Measurements from ENCODE around the gene CLDN19.
"Not testable (repeated sequence)": the region's sequence is repeated elsewhere in the genome, so short reads cannot be mapped to it uniquely, and the experiment has no call there.

The CLDN19 gene

DNA sequence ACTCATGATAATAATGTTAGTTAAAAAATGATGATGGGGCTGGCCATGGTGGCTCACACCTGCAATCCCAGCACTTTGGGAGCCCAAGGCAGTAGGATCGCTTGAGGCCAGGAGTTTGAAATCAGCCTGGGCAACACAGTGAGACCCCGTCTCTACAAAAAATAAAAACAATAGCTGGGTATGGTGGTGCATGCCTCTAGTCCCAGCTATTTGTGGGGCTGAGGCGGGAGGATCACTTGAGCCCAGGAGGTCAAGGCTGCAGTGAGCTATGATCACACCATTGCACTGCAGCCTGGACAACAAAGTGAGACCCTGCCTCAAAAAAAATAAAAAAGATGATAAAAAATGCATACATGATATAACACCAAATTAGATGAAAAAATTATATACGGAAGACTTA, 21.5 kb upstream of the CLDN19 start:
- in situ Hi-C loops (cut with HindIII; ENCODE audit: low sequenced_read_pairs), result no loop called here

- in situ Hi-C loops (cut with HindIII; ENCODE audit: low sequenced_read_pairs), result no loop called here
Observed at GRCh38 chr1:42759114-42759513, 19.1 kb upstream of the CLDN19 start.

DNA sequence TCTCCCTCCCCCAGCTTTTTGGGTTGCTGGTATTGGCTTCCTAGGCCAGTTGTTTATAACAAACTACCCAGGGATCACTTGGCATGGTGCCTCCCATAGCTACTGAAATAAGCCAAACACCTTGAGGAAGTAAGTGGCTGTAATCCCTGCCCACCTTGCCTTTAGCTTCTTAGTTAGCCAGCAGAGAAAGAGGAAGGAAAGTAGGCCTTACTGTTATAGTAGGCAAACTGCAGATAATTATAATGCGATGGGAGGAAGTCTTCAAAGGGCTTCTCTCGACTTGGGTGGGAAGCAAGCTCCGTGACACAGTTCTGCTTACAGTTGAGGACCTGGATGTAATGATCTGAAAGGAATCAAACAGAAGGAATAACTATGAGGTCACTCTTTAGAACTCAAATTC, 18.6 kb upstream of the CLDN19 start:
- in situ Hi-C loops (cut with HindIII; ENCODE audit: low sequenced_read_pairs), result no loop called here

GRCh38 chr1:42757892-42758275, 17.8 kb upstream of the CLDN19 start:
- in situ Hi-C loops (cut with HindIII; ENCODE audit: low sequenced_read_pairs), result no loop called here

DNA sequence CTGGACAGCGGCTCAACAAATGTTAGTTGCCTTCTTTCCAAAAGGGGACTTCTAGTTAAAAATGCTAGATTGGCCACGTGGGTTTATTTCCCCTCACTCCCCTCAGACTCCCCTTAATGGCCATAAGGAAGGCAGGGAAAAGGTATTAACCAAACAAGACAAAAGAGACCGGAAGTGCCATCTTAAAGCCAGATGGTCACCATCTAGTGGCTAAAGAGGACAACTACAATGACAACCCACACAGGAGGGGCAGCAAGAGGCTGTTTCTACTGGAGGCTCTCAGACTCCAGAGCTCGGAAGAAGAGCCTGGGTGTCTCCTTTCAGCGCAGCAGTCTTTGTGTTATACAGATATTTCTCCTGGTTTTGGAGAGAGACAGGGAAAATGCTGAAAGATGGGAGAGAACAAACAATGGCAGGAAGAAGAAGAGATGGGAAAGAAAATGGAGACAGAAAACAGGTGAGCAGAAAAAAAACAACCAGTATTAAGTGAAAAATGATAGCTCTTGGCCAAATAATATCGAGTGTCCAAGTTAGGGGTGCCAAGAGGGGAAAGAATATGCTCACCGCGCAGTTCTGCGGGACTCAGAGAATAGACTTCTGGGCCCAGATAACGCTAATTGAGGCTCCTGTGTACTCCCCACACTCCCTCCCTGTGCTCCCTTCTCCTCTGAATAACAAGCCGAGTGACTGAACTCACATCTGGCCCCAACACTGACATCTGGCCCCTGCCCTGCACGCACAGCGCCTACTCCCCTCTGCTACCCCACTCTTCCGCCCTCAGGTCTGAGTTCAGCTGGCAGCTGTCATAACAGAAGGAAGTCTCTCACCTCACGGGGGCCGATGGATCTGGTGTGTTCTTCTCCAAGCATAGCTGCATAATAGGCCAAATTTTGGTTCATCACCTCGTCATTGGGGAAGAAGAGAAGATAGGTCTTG, 17.2 kb upstream of the CLDN19 start:
- in situ Hi-C loops (cut with HindIII; ENCODE audit: low sequenced_read_pairs), result no loop called here

DNA sequence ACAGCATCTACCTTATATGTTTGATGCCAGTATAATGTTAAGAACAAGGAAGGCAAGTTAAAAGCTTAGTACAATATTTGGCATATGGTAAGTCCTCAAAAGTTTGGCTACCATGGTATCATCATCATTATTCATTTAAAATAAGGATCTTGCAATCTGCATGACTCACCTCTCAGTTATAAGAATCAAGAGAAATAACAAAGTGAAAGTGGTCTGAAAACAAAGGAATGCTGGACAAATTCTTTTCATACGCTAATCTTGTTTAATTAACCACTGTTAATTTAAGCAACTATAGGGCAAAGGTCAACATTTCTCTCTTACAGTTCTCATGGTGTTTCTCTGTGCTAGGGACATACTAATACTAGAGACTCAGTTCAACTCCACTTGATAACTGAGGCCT, 13.0 kb upstream of the CLDN19 start:
- in situ Hi-C loops (cut with HindIII; ENCODE audit: low sequenced_read_pairs), result no loop called here

DNA sequence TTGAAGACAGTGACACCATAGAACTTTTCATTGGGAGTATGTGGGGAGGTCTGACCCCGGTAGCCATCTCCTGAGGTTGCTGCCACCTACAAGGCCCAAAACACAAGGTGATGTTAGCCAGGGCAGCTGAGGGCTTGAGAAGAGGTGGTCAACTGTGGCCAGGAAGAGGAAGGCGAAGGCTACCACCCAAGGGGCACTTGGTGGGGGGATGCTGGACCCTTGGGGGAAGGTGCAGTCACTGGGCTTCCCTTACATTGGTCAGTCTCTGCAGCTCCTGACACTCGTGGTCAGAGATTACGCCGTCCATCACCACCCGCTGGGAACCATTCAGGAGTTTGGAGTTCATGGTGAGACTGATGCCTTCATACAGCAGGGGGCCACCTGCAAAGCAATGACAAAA, 12.2 kb upstream of the CLDN19 start:
- in situ Hi-C loops (cut with HindIII; ENCODE audit: low sequenced_read_pairs), result no loop called here

DNA sequence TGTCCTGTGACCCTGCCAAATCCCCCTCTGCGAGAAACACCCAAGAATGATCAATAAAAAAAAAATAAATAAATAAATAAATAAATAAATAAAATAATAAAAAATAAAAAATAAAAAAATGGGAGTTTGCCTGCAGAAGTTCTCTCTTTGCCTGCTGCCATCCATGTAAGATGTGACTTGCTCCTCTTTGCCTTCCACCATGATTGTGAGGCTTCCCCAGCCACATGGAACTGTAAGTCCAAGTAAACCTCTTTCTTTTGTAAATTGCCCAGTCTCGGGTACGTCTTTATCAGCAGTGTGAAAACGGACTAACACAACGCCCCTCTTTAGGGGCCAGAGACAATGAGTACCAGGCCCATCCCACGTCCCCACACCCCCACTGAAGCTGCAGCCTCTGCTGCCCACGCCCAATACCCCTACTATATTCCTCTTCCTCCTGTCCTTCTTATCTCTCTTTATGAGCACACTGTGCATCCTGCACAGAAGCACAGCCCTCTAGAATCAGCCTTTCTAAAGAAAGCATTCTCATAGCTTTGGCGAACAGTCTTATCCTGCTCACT, 11.6 kb upstream of the CLDN19 start:
- in situ Hi-C loops (cut with HindIII; ENCODE audit: low sequenced_read_pairs), result not testable (repeated sequence)

DNA sequence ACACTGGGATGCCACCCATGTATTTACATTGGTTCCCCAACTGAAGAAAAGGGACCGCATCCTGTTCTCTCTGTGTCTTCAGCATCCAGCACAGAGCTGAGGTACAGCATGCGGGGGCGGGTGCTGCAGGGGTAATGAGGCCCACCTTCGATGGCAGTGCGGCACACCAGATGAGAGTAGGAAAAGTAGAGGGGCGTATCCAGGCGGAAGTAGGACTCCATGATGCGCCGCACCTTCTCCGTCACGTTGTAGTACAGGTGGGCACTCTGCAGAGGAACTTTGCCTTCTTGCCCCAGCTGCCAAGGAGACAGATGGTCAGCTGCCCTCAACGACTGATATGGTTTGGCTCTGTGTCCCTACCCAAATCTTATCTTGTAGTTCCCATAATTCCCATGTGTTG, 10.0 kb upstream of the CLDN19 start:
- in situ Hi-C loops (cut with HindIII; ENCODE audit: low sequenced_read_pairs), result no loop called here

DNA sequence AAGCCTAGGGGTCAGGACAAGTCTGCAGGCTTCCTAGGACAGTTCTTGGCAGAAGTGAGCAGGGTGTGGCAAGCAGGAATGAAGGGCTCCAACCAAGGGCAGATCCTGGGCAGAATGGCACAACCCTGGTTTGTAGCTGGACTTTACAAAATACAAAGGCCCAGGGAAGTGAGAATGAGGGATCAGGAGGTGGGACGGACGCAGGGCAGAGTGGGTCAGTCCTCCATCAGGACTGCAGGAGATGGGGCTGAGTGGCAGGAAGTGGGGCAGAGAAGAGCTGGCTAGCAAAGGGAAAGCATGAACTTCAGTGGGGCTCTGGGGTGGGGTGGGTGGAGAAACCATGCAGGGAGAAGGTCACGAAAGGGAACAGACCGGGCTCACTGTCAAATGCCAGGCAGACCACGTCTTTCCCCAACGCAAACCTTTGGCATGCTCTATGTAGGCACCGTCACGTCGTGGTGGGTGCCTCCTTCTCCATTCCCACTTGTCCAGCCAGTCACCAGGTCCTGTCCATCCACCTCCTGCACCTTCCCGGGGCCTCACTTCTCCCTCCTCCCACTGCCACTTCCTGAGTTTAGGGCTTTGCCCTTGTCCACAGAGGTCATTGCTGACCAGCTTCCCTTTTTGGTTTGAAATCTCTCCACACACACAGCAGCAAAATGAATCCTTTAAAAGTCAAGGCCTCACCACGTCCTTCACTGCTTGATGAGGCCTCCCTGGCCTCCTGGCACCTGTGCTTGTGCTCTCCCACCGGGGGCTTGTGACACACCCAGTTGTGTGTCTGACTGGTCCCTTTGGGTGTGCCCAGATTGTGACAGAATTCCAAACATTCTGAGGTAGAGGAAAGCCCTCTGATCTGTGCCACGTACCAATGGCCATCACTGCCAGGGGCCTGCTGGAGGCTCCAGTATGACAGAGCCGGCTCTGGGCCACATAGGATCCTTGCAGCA, 8.7 kb upstream of the CLDN19 start:
- in situ Hi-C loops (cut with HindIII; ENCODE audit: low sequenced_read_pairs), result no loop called here

DNA sequence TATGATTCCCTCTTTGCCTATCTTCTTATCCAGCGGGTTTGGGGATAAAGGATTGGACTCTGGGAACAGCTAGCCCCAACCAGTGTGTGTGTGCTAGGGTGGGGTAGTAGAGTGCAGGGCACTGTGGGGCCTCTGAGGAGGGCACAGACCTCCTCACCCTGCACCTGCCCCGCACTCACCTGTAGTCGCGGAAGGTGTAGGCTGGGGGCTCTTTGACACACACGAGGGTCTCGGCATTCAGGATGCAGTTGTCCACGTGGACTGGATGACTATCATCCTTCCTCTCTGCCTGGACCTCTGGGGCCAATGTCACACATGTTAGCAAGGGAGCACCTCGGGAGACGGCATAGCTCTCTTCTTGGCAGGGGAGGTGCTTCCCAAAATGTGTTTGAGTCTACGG, 8.0 kb upstream of the CLDN19 start:
- in situ Hi-C loops (cut with HindIII; ENCODE audit: low sequenced_read_pairs), result no loop called here

DNA sequence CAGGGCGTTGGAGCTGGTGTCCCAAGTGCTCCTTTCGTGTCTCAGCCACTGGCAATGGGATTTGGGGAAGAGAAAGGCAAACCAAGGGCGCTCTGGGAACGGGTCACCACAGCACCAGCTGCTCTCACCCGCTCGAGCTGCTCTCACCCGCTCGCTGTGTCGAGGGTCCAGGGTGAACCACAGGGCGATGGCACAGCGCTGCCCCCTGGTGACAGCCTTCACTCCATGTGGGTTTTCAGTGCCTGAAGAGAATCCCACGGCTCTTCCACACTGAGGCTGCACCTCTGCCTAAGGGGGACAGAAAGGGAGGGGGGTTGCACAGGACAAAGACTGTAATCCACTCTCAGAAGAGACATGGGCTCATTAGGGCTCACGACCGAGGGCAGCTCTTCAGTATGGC, 7.1 kb upstream of the CLDN19 start:
- in situ Hi-C loops (cut with HindIII; ENCODE audit: low sequenced_read_pairs), result no loop called here

- in situ Hi-C loops (cut with HindIII; ENCODE audit: low sequenced_read_pairs), result no loop called here
Observed at GRCh38 chr1:42746436-42747105, 6.5 kb upstream of the CLDN19 start.

DNA sequence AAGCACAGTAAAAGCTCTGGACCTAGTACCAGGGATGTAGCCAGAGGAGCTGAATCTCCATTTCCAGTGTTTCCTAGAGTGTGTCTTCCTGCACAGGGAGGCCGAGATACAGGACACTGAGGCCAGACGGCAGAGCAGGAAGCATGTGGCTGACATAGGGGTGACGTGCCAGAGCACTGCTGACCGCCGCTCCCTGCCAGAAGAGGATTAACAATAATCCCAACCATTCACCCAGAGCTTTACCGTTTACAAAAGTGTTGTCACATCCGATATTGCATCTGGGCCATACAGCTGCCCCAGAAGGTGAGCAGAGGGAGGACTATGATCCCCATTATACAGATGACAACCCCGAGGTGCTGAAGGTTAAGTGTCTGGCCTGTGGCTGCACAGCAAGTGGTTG, 5.8 kb upstream of the CLDN19 start:
- in situ Hi-C loops (cut with HindIII; ENCODE audit: low sequenced_read_pairs), result no loop called here

GRCh38 chr1:42744148-42744413, 4.0 kb upstream of the CLDN19 start:
- in situ Hi-C loops (cut with HindIII; ENCODE audit: low sequenced_read_pairs), result no loop called here

DNA sequence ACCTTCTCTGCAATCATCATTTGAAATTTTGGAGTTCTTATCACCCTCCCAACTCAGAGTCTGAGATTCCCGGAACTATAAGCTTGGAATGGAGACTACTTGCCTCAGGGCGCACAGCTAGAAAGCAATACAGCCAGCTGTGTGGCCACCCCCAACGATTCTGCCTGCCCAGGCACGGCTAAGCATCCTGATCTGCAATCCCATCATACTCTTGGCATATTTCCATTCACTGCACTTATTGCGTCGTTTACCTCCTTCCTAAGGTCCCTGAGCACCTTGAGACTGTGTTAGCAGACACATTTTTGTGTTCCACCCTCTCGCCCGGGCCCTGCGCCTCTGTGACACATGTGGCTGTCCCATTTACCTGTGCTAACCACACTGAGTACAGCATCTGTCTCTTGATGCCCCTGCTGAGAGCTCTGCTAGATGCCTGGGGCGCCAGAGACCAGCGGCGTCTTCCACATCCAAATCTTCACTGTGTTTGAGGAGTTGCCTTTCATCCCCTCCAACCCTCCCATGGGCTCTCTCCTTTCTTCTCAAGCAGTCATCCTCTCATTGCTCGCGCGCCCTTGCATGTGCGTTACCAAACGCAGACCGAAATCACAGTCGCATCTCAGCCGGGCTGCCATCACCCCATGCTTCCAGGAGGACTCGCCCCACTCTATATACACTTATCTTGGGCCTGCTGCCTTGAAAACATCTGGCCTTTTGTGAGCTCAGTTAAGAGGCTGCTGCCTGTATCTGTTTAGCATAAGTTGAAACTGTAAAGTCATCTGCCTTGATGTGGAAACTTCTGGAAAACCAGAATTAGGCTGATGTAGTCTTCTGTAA, 3.5 kb upstream of the CLDN19 start:
- in situ Hi-C loops (cut with HindIII; ENCODE audit: low sequenced_read_pairs), result no loop called here

DNA sequence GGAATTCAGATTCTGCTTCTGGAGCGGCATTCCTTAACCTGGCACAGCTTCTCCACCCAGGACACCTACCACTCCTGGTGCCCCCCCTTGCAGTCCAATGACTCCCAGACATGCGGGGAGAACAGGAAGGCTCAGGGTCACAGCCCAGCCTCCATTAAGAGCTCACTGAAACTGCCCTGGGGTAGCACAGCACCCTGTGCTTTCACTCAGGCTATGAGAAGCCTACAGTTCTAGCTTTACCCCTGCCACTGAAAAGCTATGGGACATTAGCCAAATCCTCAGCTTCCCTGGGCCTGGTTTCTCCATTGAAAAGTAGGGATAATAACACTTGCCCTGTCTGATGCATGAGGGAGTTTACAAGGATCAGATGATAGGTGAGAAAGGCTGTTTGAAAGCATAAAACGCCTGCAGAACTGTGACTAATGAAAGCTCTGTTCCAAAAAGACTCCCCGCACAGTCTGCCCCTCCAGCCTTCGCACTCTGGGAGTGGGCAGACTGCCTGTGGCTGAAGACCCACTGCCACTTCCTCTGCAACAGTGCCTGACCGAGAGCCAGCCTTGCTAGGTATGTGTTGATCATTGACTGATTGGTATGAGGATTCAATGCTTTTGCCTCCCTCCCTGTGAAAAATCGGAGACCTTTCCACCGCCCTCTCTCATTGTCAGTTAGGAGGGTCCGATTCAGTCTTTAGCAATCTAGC, 2.7 kb upstream of the CLDN19 start:
- in situ Hi-C loops (cut with HindIII; ENCODE audit: low sequenced_read_pairs), result no loop called here

DNA sequence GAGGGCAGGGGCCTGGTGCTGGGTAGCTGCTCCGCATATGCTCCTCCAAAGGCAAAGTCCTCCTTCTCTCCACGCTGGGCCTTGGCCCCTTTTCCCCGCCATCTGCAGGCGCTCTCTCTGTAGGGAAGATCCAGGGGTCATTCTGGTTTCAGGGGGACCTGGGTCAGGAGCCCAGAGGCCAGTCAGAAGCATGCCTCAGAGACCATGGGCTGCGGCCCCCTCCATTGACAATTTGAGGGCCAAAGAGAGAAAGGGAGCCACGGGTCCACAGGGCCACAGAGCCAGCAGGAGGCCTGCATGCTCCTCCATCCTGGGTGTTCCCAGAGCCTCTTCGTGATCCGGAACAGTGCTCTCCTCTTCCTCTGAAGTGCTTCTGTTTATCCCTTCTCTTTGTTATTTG, 2.1 kb upstream of the CLDN19 start:
- in situ Hi-C loops (cut with HindIII; ENCODE audit: low sequenced_read_pairs), result no loop called here

- in situ Hi-C loops (cut with HindIII; ENCODE audit: low sequenced_read_pairs), result no loop called here
Observed at GRCh38 chr1:42741706-42742105, 1.7 kb upstream of the CLDN19 start.

All from endothelial cell of hepatic sinusoid (primary cell).